Osteocyte (in vitro differentiated cells): ENCODE measurements around the gene TMEM87B. TPM values are rescaled to one million over a fixed set of nuclear protein-coding genes. Genes with fewer than 3 reads are reported as not detected.
"Not testable (repeated sequence)": the region's sequence is repeated elsewhere in the genome, so short reads cannot be mapped to it uniquely, and the experiment has no call there.

ENCODE experiments used
- DNase-seq: peaks from one replicate; pipeline ENCODE4 v3.0.0; 2021; ENCODE audit warnings: mixed read lengths; ENCODE audit not compliant: unreplicated experiment; ENCODE audit errors: extremely low spot score
- H3K27ac Mint-ChIP-seq: one replicate; pipeline ENCODE4 v1.8.0; 2021; ENCODE audit warnings: mild to moderate bottlenecking, mixed read lengths; ENCODE audit not compliant: unreplicated experiment
- H3K27me3 Mint-ChIP-seq: one replicate; pipeline ENCODE4 v1.8.0; 2021; ENCODE audit warnings: mixed read lengths; ENCODE audit not compliant: unreplicated experiment
- H3K36me3 Mint-ChIP-seq: one replicate; pipeline ENCODE4 v1.8.0; 2021; ENCODE audit warnings: mixed read lengths; ENCODE audit not compliant: unreplicated experiment
- H3K4me1 Mint-ChIP-seq: one replicate; pipeline ENCODE4 v1.8.0; 2021; ENCODE audit warnings: mixed read lengths; ENCODE audit not compliant: unreplicated experiment
- H3K4me3 Mint-ChIP-seq: one replicate; pipeline ENCODE4 v1.8.0; 2021; ENCODE audit warnings: mild to moderate bottlenecking, moderate library complexity, mixed read lengths; ENCODE audit not compliant: unreplicated experiment
- H3K9me3 Mint-ChIP-seq: one replicate; pipeline ENCODE4 v1.8.0; 2021; ENCODE audit warnings: mixed read lengths; ENCODE audit not compliant: unreplicated experiment
- total RNA-seq: library from RNA; stranded (reverse); gene quantifications from 2 replicates; pipeline ENCODE4 v1.2.1, GENCODE V29; 2021
- TF ChIP-seq, protein P1 (sequence below): fragments of 200-600 bp; sonication (generic); IDR thresholded peaks from 2 replicates; pipeline ENCODE4 v1.5.0; 2021; ENCODE audit warnings: antibody characterized with exemption, mild to moderate bottlenecking, moderate library complexity

Gene TMEM87B
- total RNA-seq, 1 donor from 2014 or later, result 10.4 TPM

DNA sequence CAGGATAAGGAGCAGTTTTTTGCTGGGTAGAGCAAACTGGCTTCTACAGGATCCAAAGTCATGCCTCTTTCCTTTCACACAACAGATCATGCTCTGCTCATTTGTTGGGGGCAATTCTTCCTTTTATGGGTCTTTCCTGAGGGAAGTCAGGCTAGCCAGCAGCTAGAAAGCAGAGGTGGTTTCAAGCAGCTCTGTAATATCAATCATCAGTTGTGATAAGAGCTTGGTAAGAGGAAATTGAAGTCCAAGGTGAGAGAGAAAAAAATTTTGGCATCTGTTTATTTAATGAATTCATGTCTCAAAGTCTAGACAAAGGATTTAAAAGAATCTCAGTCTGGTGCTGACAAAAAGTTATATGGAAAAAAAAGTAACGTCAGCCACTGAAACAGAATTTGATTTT is 6.2 kb downstream of the TMEM87B start:
- Mint-ChIP-seq H3K4me1 (peaks cover 25% of the 10 kb centered on the region), H3K4me3 (no peak overlapping the region), H3K27ac (no peak overlapping the region), H3K27me3 (no peaks in the 10 kb centered on the region), H3K36me3 (peaks cover 40% of the 10 kb centered on the region), H3K9me3 (no peaks in the 10 kb centered on the region)
- TF ChIP-seq, protein P1, sequence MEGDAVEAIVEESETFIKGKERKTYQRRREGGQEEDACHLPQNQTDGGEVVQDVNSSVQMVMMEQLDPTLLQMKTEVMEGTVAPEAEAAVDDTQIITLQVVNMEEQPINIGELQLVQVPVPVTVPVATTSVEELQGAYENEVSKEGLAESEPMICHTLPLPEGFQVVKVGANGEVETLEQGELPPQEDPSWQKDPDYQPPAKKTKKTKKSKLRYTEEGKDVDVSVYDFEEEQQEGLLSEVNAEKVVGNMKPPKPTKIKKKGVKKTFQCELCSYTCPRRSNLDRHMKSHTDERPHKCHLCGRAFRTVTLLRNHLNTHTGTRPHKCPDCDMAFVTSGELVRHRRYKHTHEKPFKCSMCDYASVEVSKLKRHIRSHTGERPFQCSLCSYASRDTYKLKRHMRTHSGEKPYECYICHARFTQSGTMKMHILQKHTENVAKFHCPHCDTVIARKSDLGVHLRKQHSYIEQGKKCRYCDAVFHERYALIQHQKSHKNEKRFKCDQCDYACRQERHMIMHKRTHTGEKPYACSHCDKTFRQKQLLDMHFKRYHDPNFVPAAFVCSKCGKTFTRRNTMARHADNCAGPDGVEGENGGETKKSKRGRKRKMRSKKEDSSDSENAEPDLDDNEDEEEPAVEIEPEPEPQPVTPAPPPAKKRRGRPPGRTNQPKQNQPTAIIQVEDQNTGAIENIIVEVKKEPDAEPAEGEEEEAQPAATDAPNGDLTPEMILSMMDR, result no peak
- no peak for DNase-seq

DNA sequence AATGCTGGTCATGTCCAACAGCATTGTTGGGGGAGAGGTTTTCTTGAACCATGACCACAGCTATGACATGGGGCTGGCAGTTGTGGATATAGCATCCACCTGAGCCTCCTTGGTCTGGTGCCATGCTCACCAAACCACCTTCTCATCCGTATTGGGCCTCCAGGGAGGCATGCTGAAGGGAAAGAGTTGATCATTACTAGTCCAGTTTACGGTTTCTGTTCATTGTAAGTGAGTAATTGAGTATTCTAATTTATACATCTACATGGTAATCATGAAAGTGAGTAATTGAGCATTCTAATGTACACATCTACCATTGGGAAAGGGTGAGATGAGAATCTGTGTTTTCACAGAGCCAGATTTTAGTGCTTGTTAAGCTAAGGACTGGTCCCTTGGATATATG is 6.8 kb downstream of the TMEM87B start:
- H3K9me3 Mint-ChIP-seq, result no peaks in the 10 kb centered on the region
- peaks cover 40% of the 10 kb centered on the region for H3K36me3 Mint-ChIP-seq
- DNase-seq, result no peak
- peaks cover 21% of the 10 kb centered on the region for H3K4me1 Mint-ChIP-seq
- H3K4me3 Mint-ChIP-seq, result no peak overlapping the region
- no peaks in the 10 kb centered on the region for H3K27me3 Mint-ChIP-seq
- H3K27ac Mint-ChIP-seq, result no peak overlapping the region
- TF ChIP-seq, protein P1, result no peak

DNA sequence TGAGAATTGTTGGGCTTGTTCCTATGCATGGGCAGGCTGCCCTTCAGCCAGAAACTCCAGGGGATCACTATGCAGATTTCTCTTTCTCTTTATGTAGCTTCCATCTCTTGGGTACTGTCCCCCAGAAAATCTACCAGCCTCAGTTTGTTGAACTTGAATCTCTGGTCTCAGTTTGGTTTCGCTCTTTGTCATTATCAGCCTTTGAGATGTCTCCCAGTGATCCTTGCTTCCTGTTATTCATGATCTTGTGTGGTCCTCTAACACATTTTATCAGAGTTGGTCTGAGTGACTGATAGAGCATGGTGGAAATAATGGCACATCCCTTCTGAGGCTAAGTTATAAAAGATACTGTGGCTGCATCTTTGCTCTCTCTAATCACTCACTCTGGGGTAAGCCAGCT is 7.8 kb downstream of the TMEM87B start:
- peaks cover 46% of the 10 kb centered on the region for H3K36me3 Mint-ChIP-seq
- TF ChIP-seq, protein P1, result no peak
- no peaks in the 10 kb centered on the region for H3K9me3 Mint-ChIP-seq
- no peak overlapping the region for H3K4me3 Mint-ChIP-seq
- no peak overlapping the region for H3K27ac Mint-ChIP-seq
- H3K27me3 Mint-ChIP-seq, result no peaks in the 10 kb centered on the region
- DNase-seq, result no peak
- H3K4me1 Mint-ChIP-seq, result peaks cover 14% of the 10 kb centered on the region

DNA sequence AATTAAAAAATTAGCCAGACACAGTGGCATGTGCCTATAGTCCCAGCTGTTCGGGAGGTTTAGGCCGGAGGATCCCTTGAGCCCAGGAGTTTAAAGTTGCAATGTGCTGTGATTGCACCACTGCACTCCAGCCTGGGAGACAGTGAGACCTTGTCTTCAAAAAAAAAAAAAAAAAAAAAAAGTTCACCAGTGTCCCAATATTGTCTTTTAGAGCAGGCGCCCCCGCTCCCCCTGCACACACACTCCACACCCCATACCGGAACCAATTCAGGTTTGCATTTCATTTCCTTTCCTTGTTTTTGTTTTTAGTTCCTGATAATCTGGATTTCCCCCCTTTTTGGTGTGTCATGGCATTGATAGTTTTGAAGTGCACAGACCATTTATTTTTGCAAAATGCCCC is 10.4 kb downstream of the TMEM87B start:
- H3K4me1 Mint-ChIP-seq, result peaks cover 3% of the 10 kb centered on the region
- DNase-seq, result no peak
- no peak overlapping the region for H3K27ac Mint-ChIP-seq

DNA sequence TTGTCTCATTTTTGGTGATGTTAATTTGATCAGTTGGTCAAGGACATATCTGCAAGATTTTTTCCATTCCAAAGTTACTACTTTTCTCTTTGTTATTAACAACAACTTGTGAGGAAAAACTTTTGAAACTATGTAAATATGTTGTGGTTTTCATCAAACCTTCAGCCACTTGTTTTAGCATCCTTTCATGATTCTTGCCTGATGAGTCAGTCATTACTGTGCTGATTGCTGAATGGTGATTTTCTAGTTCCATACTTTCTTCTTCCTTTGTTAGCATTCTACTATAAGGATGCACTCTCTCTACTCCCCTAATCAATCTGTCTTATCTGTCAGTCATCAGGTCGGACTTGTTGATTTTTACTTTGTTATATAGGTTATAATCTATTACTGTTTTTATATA is 10.9 kb downstream of the TMEM87B start:
- no peak overlapping the region for H3K4me3 Mint-ChIP-seq
- H3K9me3 Mint-ChIP-seq, result peaks cover 4% of the 10 kb centered on the region
- peaks cover 3% of the 10 kb centered on the region for H3K4me1 Mint-ChIP-seq
- DNase-seq, result no peak
- H3K36me3 Mint-ChIP-seq, result peaks cover 57% of the 10 kb centered on the region
- H3K27ac Mint-ChIP-seq, result no peak overlapping the region
- H3K27me3 Mint-ChIP-seq, result no peaks in the 10 kb centered on the region
- TF ChIP-seq, protein P1, result no peak

More for the DNA sequence above, 10.4 kb downstream of the TMEM87B start:
- peaks cover 55% of the 10 kb centered on the region for H3K36me3 Mint-ChIP-seq
- no peaks in the 10 kb centered on the region for H3K27me3 Mint-ChIP-seq
- TF ChIP-seq, protein P1, result no peak
- peaks cover 4% of the 10 kb centered on the region for H3K9me3 Mint-ChIP-seq
- no peak overlapping the region for H3K4me3 Mint-ChIP-seq

DNA sequence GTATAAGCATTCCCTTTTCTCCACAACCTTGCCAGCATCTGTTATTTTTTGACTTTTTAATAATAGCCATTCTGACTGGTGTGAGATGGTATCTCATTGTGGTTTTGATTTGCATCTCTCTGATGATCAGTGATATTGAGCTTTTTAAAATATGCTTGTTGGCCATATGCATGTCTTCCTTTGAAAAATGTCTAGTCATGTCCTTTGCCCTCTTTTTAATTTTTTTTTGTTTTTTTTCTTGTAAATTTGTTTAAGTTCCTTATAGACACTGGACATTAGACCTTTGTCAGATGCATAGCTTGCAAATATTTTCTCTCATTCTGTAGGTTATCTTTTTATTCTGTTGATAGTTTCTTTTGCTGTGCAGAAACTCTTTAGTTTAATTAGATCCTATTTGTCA is 14.7 kb downstream of the TMEM87B start:
- not testable (repeated sequence) for H3K4me3 Mint-ChIP-seq, H3K4me1 Mint-ChIP-seq, DNase-seq, H3K27me3 Mint-ChIP-seq, H3K27ac Mint-ChIP-seq
- Mint-ChIP-seq H3K36me3 (peaks cover 64% of the 10 kb centered on the region), H3K9me3 (peaks cover 15% of the 10 kb centered on the region)
